ENCODE results near the gene TLCD3B.
A peak's percentile ranks its signal among the peaks of the same experiment; 100 is the strongest.

Gene TLCD3B

GRCh38 chr16:30030841-30031413, at the start of gene TLCD3B:
TSS of gene TLCD3B (minus strand) at chr16:30031271. CDS start at chr16:30030527, 744 bp downstream.
- DNase-seq, result peak; percentile 34

- DNase-seq, result no peak
Measured at GRCh38 chr16:30079480-30079879, 48.4 kb upstream of the TLCD3B start.

GRCh38 chr16:30078744-30079143, 47.7 kb upstream of the TLCD3B start:
- DNase-seq, result no peak

- DNase-seq, result no peak
Measured at GRCh38 chr16:30077656-30078055, 46.6 kb upstream of the TLCD3B start.

GRCh38 chr16:30076276-30076791, 45.3 kb upstream of the TLCD3B start:
- peak; percentile 24 for DNase-seq

- peak; percentile 91 for DNase-seq
Measured at GRCh38 chr16:30075503-30076275, 44.6 kb upstream of the TLCD3B start, which contains the start of gene PPP4C. TSS of gene PPP4C (plus strand) at chr16:30075994. CDS start at chr16:30076378, 384 bp downstream.

GRCh38 chr16:30070490-30070889, 39.4 kb upstream of the TLCD3B start:
- DNase-seq, result no peak

- no peak for DNase-seq
Measured at GRCh38 chr16:30069611-30070462, 38.8 kb upstream of the TLCD3B start.

- DNase-seq, result peak; percentile 62
Measured at GRCh38 chr16:30068750-30069610, 37.9 kb upstream of the TLCD3B start.

- no peak for DNase-seq
Measured at GRCh38 chr16:30068333-30068732, 37.3 kb upstream of the TLCD3B start.

GRCh38 chr16:30067584-30067916, 36.5 kb upstream of the TLCD3B start:
- no peak for DNase-seq

GRCh38 chr16:30066761-30067583, 35.9 kb upstream of the TLCD3B start:
- no peak for DNase-seq

GRCh38 chr16:30065943-30066760, 35.1 kb upstream of the TLCD3B start:
- peak; percentile 56 for DNase-seq

- peak; percentile 96 for DNase-seq
Measured at GRCh38 chr16:30065102-30065942, 34.3 kb upstream of the TLCD3B start, which contains the start of gene ALDOA. TSS of gene ALDOA (plus strand) at chr16:30065760. CDS start at chr16:30066898, 1,138 bp downstream.

GRCh38 chr16:30064729-30065101, 33.6 kb upstream of the TLCD3B start:
- no peak for DNase-seq

GRCh38 chr16:30063893-30064728, 33.0 kb upstream of the TLCD3B start:
- DNase-seq, result peak; percentile 80

GRCh38 chr16:30063278-30063892, 32.3 kb upstream of the TLCD3B start:
- no peak for DNase-seq
